ENCODE measurements around the gene SEMA6B.
"Not testable (repeated sequence)": the region's sequence is repeated elsewhere in the genome, so short reads cannot be mapped to it uniquely, and the experiment has no call there.

Gene SEMA6B

GRCh38 chr19:4559569-4559968 lies at the start of gene SEMA6B:
SEMA6B (minus strand) TSS chr19:4559684; CDS start chr19:4558457, 1,227 bp downstream.
- no peak for DNase-seq

GRCh38 chr19:4606921-4607678 lies 47.6 kb upstream of the SEMA6B start:
- DNase-seq = no peak

- no peak for DNase-seq
These were observed 46.7 kb upstream of the SEMA6B start for GRCh38 chr19:4606181-4606580.

GRCh38 chr19:4604912-4605311 lies 45.4 kb upstream of the SEMA6B start:
- DNase-seq = no peak

- no peak for DNase-seq
These were observed 43.4 kb upstream of the SEMA6B start for GRCh38 chr19:4602915-4603314.

GRCh38 chr19:4602173-4602788 lies 42.8 kb upstream of the SEMA6B start:
- no peak for DNase-seq

GRCh38 chr19:4600893-4601292 lies 41.4 kb upstream of the SEMA6B start:
- no peak for DNase-seq

- DNase-seq = no peak
These were observed 40.6 kb upstream of the SEMA6B start for GRCh38 chr19:4600082-4600481.

GRCh38 chr19:4598712-4599111 lies 39.2 kb upstream of the SEMA6B start:
- no peak for DNase-seq

GRCh38 chr19:4597975-4598671 lies 38.6 kb upstream of the SEMA6B start:
- DNase-seq = peak; percentile 51

GRCh38 chr19:4597278-4597974 lies 37.9 kb upstream of the SEMA6B start:
- DNase-seq = peak; percentile 36

- no peak for DNase-seq
These were observed 36.8 kb upstream of the SEMA6B start for GRCh38 chr19:4596033-4596904.

- not testable (repeated sequence) for DNase-seq
These were observed 35.7 kb upstream of the SEMA6B start for GRCh38 chr19:4595158-4595557.

GRCh38 chr19:4594201-4594600 lies 34.7 kb upstream of the SEMA6B start:
- no peak for DNase-seq

GRCh38 chr19:4593409-4593851 lies 33.9 kb upstream of the SEMA6B start:
- DNase-seq = no peak

- DNase-seq = no peak
These were observed 33.0 kb upstream of the SEMA6B start for GRCh38 chr19:4592445-4592844.

GRCh38 chr19:4591320-4591719 lies 31.8 kb upstream of the SEMA6B start:
- DNase-seq = no peak

- no peak for DNase-seq
These were observed 31.1 kb upstream of the SEMA6B start for GRCh38 chr19:4590559-4590958.

- DNase-seq = no peak
These were observed 30.3 kb upstream of the SEMA6B start for GRCh38 chr19:4589579-4590410.

- no peak for DNase-seq
These were observed 28.8 kb upstream of the SEMA6B start for GRCh38 chr19:4588291-4588761.

GRCh38 chr19:4587527-4587926 lies 28.0 kb upstream of the SEMA6B start:
- DNase-seq = no peak

All from activated T-cell treated with anti-CD3 and anti-CD28 coated beads, Interleukin-2, amount 50 U/mL, for 1 hour (primary cell).